GM21576 (cell line): Measurements from ENCODE around the gene NUMBL.

ENCODE experiments used
- ATAC-seq: cut with Tn5 transposase; IDR thresholded peaks from one replicate; pipeline ENCODE4 v1.9.1; 2021; ENCODE audit warnings: mild to moderate bottlenecking, moderate library complexity; ENCODE audit not compliant: unreplicated experiment

The NUMBL gene

GRCh38 chr19:40716482-40717324 lies 26.3 kb upstream of the NUMBL start, which contains the start of the genes COQ8B and ITPKC:
Gene COQ8B (minus strand): TSS chr19:40716886. CDS start chr19:40714632, 2,254 bp downstream.
Gene ITPKC (plus strand): TSS chr19:40717112. CDS start chr19:40717136, 24 bp downstream.
- peak; percentile 67 for ATAC-seq

- ATAC-seq: no peak
Observed at GRCh38 chr19:40716031-40716481, 25.6 kb upstream of the NUMBL start.

GRCh38 chr19:40714441-40715299 lies 24.2 kb upstream of the NUMBL start:
- peak; percentile 51 for ATAC-seq

GRCh38 chr19:40713939-40714338 lies 23.5 kb upstream of the NUMBL start:
- no peak for ATAC-seq

GRCh38 chr19:40709817-40710216 lies 19.4 kb upstream of the NUMBL start:
- ATAC-seq: no peak

GRCh38 chr19:40707615-40708014 lies 17.2 kb upstream of the NUMBL start:
- ATAC-seq: no peak

DNA sequence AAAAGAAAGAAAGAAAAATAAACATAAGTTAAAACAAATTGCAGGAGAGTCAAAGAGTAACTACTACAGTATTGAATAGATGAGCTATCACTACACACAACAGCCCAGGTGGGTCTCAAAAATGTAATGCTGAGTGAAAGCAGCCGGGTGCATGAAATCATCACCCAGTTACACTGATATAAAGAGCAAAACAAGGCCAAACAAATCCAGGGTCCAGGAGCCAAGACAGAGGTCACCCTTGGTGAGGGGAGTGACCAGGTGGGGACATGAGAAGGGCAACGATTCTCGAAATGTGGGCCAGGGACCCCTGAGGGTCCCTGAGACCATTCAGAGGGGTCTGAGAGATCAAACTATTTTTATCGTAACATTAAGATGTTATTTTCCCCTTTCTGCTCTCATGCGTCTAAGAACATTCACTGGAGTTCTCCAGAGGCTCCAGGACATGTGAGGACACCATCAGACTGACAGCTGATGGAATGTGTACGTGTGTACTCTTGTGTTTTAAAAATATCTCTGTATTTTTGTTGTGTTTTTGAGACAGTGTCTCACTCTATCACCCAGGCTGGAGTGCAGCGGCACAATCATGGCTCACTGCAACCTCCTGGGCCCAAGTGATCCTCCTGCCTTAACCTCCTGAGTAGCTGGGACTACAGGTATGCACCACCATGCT lies 15.6 kb upstream of the NUMBL start:
- ATAC-seq: no peak

- ATAC-seq: no peak
Observed at GRCh38 chr19:40705362-40705651, 14.9 kb upstream of the NUMBL start.

DNA sequence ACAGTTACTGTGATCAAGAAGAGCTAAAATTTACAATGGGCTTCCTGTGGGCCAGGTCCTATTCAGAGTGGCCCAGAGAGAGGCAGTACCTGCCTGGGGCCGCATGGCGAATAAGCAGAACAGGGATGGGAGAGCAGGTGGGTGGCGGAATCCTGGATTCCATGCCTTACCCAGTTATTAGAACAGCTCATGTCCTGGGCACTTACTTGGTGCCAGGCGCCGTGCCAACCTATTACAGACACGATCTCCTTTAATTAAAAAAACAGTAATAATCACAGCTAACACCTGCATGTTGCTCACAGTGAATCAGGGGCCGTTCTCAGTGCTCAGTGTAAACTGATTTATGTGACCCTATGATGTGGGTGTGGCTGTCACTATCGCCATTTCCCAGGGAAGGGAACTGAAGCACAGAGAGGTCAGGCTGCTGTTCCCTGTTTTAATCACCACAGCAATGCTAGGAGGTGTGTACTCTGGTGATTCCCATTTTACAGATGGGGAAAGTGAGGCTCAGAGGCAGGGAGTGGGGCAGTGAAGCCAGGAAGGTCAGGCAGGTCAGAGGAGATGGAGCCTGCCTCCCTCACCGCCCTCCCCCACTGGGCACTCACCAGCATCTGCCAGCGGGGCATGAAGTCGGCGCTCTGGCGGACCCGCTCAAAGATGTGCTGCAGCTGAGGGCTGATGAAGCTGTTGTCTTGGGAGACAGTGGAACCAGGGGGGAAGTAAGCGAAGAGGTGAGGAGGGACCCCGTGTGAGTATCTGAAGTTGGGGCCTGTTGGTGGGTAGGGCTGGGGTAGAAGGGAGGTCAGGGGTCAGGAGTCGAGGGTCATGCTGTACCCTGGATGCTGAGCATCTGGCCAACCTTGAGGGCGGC lies 14.3 kb upstream of the NUMBL start:
- no peak for ATAC-seq

DNA sequence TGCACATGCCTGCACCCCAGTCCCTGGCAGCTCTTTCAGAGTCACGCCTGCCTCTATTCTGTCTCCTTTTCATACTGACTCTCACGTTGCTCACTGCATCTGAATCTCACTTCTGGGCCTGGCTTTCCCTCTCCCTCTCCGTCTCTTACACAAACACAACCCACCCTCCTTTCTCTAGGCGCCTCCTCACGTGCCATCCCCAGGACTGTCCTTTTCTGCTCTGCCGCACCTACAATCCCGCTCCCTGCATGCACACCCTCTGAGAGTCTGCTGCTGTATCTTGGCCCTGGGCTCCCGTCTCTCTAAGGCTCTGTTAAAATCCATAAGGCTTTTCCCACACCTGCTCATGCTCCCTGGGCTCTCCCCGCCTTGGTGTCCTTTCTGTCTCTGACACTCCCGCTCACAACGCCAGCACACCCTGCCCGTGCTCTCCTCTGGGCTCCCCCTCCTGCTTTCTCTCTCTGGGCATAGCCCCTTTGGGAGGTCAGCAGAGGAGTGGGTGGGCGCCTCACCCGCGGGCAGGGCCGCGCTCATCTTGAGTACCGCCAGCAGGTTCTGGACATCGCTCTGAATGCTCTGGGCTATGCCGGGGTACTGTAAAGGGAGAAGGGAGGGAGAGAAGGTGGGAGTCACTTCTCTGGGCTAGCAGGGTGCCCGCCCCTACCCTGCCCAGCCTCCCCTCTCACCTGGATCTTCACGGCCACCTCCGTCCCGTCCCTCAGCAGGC lies 12.7 kb upstream of the NUMBL start:
- no peak for ATAC-seq

- no peak for ATAC-seq
Observed at GRCh38 chr19:40702337-40703012, 12.0 kb upstream of the NUMBL start.

GRCh38 chr19:40701758-40702157 lies 11.3 kb upstream of the NUMBL start:
- no peak for ATAC-seq

GRCh38 chr19:40700083-40700482 lies 9.6 kb upstream of the NUMBL start:
- no peak for ATAC-seq

DNA sequence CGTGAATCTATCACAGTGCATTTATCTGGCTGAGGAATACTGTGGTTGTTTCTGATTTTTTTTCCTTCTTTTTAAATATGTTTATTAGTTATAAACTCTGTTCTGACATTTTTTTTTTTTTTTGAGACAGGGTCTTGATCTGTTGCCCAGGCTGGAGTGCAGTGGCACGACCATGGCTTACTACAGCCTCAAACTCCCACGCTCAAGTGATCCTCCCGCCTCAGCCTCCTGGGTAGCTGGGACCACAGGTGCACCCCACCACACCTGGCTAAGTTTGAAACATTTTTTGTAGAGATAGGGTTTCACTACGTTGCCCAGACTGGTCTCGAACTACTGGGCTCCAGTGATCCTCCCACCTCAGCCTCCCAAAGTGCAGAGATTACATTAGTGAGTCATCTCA lies 6.6 kb upstream of the NUMBL start:
- ATAC-seq: no peak

DNA sequence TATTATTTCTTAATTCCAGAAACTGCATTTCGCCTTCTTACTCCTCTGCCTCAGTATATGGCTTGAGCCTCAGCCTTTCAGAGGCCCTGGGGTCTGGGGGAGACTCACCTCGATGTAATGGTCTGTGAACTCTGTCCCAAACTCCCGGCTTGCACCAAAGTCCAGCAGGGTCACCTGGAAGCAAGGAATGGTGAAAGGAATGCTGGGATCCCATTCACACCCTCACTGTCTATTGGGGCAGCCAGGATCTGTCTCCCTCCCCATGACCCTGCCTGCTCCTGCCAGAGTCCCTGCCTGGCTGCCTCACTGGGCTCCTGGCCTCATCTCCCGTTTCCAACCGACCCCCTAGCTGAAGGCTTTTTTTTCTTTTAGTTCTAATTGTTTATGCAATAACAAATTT lies 5.4 kb upstream of the NUMBL start:
- ATAC-seq: no peak

- ATAC-seq: no peak
Observed at GRCh38 chr19:40693896-40694295, 3.4 kb upstream of the NUMBL start.

GRCh38 chr19:40693150-40693788 lies 2.8 kb upstream of the NUMBL start:
- no peak for ATAC-seq

- no peak for ATAC-seq
Observed at GRCh38 chr19:40692212-40692551, 1.7 kb upstream of the NUMBL start.
